Right lobe of liver (tissue), 6 donors: ENCODE results near the gene HUS1. TPM values are rescaled to one million over a fixed set of nuclear protein-coding genes. Genes with fewer than 3 reads are reported as not detected.

Experiments used
- ATAC-seq, 4 donors: fragments of 200-7000 bp; cut with Tn5 transposase; one replicate each; pipeline ENCODE4 v1.9.1; 2020; ENCODE audit warnings: mild to moderate bottlenecking in 4 of 4, moderate library complexity in 4 of 4
- DNase-seq, 3 donors: peaks; one replicate each; pipeline ENCODE4 v3.0.0-alpha.2; 2020
- H3K27ac ChIP-seq, 3 donors: fragments of 200-600 bp; one replicate each; pipeline ENCODE4 v1.8.0; 2022
- H3K27me3 ChIP-seq, 2 donors: fragments of 200-600 bp; one replicate each; pipeline ENCODE4 v1.8.0; 2022
- H3K36me3 ChIP-seq, 4 donors: fragments of 200-600 bp; sonication (generic) in 1 of 4; one replicate each; pipeline versions ENCODE4 v1.5.1 to v1.8.0; 2017 to 2022; ENCODE audit warnings: control low read depth in 1 of 4
- H3K4me1 ChIP-seq, 4 donors: fragments of 200-600 bp; sonication (generic) in 1 of 4; one replicate each; pipeline versions ENCODE4 v1.5.1 to v1.8.0; 2017 to 2022; ENCODE audit warnings: control low read depth in 1 of 4
- H3K4me3 ChIP-seq, 3 donors: fragments of 200-600 bp; one replicate each; pipeline ENCODE4 v1.8.0; 2022
- H3K9me3 ChIP-seq, 4 donors: fragments of 200-600 bp; sonication (generic) in 1 of 4; one replicate each; pipeline versions ENCODE4 v1.5.1 to v1.8.0; 2017 to 2022; ENCODE audit warnings: control low read depth in 1 of 4
- CTCF ChIP-seq, 4 donors: fragments of 200-600 bp in 3 of 4; fragments of 450-650 bp in 1 of 4; IDR thresholded peaks; one replicate each; pipeline versions ENCODE4 v1.5.1 to v1.8.0; 2016 to 2022; ENCODE audit warnings: antibody characterized with exemption in 4 of 4, mild to moderate bottlenecking in 2 of 4
- POLR2A ChIP-seq: fragments of 450-650 bp; IDR thresholded peaks from one replicate; pipeline ENCODE4 v1.6.1; 2017; ENCODE audit warnings: antibody characterized with exemption, mild to moderate bottlenecking
- WGBS: methylation state at CpG from one replicate; pipeline ENCODE4 v1.1.6; 2018; ENCODE audit warnings: low coverage, low lambda C conversion rate; ENCODE audit not compliant: insufficient coverage; ENCODE audit errors: missing lambda C conversion rate; 5-methylcytosine and 5-hydroxymethylcytosine counted together
- intact Hi-C, 2 donors: fragments of 100-400 bp; cut with DNase I; formaldehyde crosslinking; loops; one replicate each; pipeline versions ENCODE4 v1.11.2 to v1.14.1; 2022
- total RNA-seq, 6 experiments: library from RNA; depleted of rRNA in 2 of 6; stranded (reverse); fragments of >200 nt in 2 of 6; fragmentation: NEBNext Ultra II Directional in 3 of 6; extraction: Animal tissue kit (Norgen Biotek cat#: 25700) in 3 of 6; gene quantifications; one replicate each; pipeline versions ENCODE4 v1.1.0 to v1.2.4, GENCODE V29; 2016 to 2023
- donor health status: DM: no; HTN: yes; CAD: no.
- donor health status: DM: no; HTN: no; CAD: no.
- donor health status: DM: no; HTN: no; CAD: no.
- donor health status: DM: no; HTN: yes; CAD: no.
- donor health status: DM: no; HTN: yes; CAD: no.

Gene HUS1
- total RNA-seq, 6 experiments from 2014 or later = 16.1 to 40.5 (median 25.5) TPM

GRCh38 chr7:47950714-47951113 is 28.7 kb downstream of the HUS1 start:
- H3K36me3 ChIP-seq = peaks cover 0 to 8% (median 5%) of the 10 kb centered on the region in 4 donors
- intact Hi-C loops = no loop called here
- WGBS = 66% methylated on average over 9 of the region's 11 CpGs
- peak in 1 of 4 donors; percentile 17 for ATAC-seq
- H3K27ac ChIP-seq = no peak overlapping the region
- H3K4me1 ChIP-seq = peaks cover 0 to 9% (median 0%) of the 10 kb centered on the region in 4 donors
- no peak overlapping the region for H3K4me3 ChIP-seq
- H3K27me3 ChIP-seq = no peaks in the 10 kb centered on the region
- no peak for TF ChIP-seq CTCF (IDR thresholded peaks at IDR 0.05)
- no peak for TF ChIP-seq POLR2A
- no peaks in the 10 kb centered on the region for H3K9me3 ChIP-seq
- no peak for DNase-seq

GRCh38 chr7:47949703-47950102 is 29.7 kb downstream of the HUS1 start:
- WGBS = 64% methylated on average over 3 of the region's 4 CpGs
- no peak overlapping the region for H3K4me3 ChIP-seq
- H3K27ac ChIP-seq = no peak overlapping the region
- TF ChIP-seq POLR2A = no peak
- no peaks in the 10 kb centered on the region for H3K27me3 ChIP-seq
- no peaks in the 10 kb centered on the region for H3K9me3 ChIP-seq
- peaks cover 0 to 4% (median under 1%) of the 10 kb centered on the region in 4 donors for H3K36me3 ChIP-seq
- ATAC-seq = no peak
- no peak for DNase-seq
- peaks cover 0 to 9% (median 0%) of the 10 kb centered on the region in 4 donors for H3K4me1 ChIP-seq
- intact Hi-C loops = loop anchor here in 1 of 2 donors (5.0 kb wide), 1 partner anchor 158 kb away; no protein-coding TSS in a partner anchor

- DNase-seq = no peak
- no peaks in the 10 kb centered on the region for H3K9me3 ChIP-seq
- H3K4me3 ChIP-seq = no peak within 1 kb of the TSS
- H3K4me1 ChIP-seq = peaks cover 0 to 9% (median 0%) of the 10 kb centered on the region in 4 donors
- H3K27me3 ChIP-seq = no peaks in the 10 kb centered on the region
- no peak within 1 kb of the TSS for H3K27ac ChIP-seq
- 58% methylated on average over 4 of the region's 7 CpGs for WGBS
- TF ChIP-seq CTCF (IDR thresholded peaks at IDR 0.05) = no peak
- no peak for TF ChIP-seq POLR2A
- no peaks in the 10 kb centered on the region for H3K36me3 ChIP-seq
- peak in 1 of 4 donors; percentile 6 for ATAC-seq
- intact Hi-C loops = loop anchor here in 1 of 2 donors (5.0 kb wide), 1 partner anchor 159 kb away; no protein-coding TSS in a partner anchor
Measured at GRCh38 chr7:47948141-47948790, 31.1 kb downstream of the HUS1 start, which contains the start of gene PKD1L1. Gene PKD1L1, minus strand, starts transcription at chr7:47948466. Its CDS starts 26 bp downstream, at chr7:47948440.

- peaks cover 0 to 9% (median 0%) of the 10 kb centered on the region in 4 donors for H3K4me1 ChIP-seq
- WGBS = 76% methylated on average over 5 of the region's 7 CpGs
- ATAC-seq (no peak), DNase-seq (no peak)
- no peak overlapping the region for H3K4me3 ChIP-seq
- H3K27me3 ChIP-seq = no peaks in the 10 kb centered on the region
- no peaks in the 10 kb centered on the region for H3K9me3 ChIP-seq
- no peak overlapping the region for H3K27ac ChIP-seq
- no peak for TF ChIP-seq CTCF (IDR thresholded peaks at IDR 0.05)
- TF ChIP-seq POLR2A = no peak
- no peaks in the 10 kb centered on the region for H3K36me3 ChIP-seq
- intact Hi-C loops = loop anchor here in 1 of 2 donors (5.0 kb wide), 1 partner anchor 160 kb away; no protein-coding TSS in a partner anchor
Measured at GRCh38 chr7:47947355-47947749, 32.1 kb downstream of the HUS1 start.
